Dedifferentiated amniotic fluid mesenchymal stem cell (primary cell): ENCODE results near the gene CRACR2A.

ENCODE experiments used
- DNase-seq: peaks from one replicate; pipeline ENCODE4 v3.0.0-alpha.2; 2016; ENCODE audit errors: extremely low spot score

CRACR2A gene

DNA sequence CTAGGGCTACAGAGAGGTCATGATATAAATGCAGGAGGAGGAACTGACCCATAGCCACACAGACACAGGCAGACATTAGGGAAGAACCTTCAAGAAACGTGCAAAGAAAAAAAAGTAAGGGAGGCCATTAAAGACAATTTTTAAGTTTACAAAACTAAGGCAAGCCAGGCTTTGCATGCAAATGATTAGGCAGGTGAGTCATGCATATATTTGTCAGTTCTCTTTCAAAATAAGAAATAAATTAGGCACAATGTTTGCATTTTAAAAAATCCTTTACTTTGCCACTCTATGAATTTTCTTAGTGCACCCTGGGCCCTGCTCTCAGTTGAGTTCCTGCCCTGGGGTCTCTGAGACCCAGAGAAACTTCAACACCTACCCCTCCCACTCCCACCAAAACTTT lies 186.9 kb downstream of the CRACR2A start:
- DNase-seq, result no peak
